Activated CD8-positive, alpha-beta memory T cell treated with anti-CD3 and anti-CD28 coated beads, Interleukin-2, amount 50 U/mL, for 1 hour (primary cell): Measurements from ENCODE around the gene MOK.
"Not testable (repeated sequence)": the region's sequence is repeated elsewhere in the genome, so short reads cannot be mapped to it uniquely, and the experiment has no call there.

ENCODE experiments used
- DNase-seq: peaks from one replicate; pipeline ENCODE4 v3.0.0-alpha.2; 2020; ENCODE audit errors: extremely low read depth

Gene MOK

DNA sequence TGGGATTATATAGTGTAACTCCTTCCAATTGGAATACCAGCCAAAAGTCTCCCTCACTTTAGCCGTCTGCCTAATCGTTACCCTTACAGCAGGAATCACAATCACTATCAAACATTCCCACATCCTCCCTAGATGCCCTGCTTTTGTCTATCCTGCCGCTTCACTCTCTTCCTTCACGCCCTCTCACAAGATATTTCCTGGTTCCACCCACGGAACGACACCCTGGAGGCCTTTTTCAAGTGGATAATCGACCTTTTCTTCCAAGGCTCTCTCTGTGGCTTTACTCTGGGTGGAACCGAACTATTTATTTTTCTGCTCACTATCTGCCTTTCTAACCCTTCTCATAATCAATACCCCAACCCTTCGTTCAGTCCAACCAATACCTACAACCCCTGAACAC, 58.9 kb downstream of the MOK start:
- DNase-seq: no peak

DNA sequence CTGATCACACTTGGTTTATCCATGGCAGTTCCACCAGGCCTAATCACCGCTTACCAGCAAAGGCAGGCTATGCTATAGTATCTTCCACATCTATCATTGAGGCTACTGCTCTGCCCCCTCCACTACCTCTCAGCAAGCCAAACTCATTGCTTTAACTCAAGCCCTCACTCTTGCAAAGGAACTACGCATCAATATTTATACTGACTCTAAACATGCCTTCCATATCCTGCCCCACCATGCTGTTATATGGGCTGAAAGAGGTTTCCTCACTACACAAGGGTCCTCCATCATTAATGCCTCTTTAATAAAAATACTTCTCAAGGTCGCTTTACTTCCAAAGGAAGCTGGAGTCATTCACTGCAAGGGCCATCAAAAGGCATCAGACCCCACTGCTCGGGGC, 61.2 kb downstream of the MOK start:
- not testable (repeated sequence) for DNase-seq

DNA sequence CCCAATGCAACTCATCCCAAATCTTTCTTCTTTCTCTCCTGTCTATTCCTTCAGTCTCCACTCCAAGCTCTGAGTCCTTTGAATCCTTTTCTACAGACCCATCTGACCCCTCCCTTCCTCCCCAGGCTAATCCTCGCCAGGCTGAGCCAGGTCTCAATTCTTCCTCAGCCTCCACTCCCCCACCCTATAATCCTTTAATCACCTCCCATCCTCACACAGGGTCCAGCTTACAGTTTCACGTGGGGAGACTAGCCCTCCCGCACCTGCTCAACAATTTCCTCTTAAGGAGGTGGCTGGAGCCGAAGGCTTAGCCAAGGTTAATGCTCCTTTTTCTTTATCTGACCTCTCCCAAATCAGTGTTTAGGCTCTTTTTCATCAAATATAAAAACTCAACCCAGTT, 63.8 kb downstream of the MOK start:
- DNase-seq: no peak

DNA sequence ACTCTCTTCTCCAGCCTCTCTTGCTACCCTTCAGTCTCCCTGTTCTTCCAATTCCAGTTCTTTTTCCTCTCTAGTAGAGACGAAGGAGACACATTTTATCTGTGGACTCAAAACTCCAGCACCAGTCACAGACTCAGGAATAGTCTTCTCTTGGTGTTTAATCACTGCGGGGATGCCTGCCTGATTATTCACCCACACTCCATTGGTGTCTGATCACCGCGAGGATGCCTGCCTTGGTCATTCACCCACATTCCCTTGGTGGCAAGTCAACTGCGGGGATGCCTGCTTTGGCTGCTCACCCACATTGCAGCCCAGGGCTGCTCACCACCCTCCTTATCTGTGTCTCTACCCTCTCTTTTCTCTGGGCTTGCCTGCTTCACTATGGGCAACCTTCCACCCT, 64.5 kb downstream of the MOK start:
- DNase-seq: not testable (repeated sequence)

DNA sequence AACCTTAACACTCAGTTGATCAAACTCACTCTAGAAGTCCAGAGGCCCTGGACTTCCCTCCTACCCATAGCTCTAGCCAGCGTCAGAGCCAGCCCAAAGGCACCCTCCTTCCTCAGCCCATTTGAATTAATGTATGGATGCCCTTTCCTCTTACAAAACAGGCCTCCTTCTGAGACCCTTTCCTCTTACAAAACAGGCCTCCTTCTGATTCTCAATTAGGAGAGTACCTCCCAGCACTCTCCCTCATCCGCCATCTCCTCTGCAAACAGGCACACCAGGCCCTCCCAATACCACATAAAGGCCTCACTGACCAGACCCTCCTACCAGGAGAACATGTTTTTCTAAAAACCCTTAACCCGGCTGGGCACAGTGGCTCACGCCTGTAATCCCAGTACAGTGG, 65.7 kb downstream of the MOK start:
- DNase-seq: no peak

DNA sequence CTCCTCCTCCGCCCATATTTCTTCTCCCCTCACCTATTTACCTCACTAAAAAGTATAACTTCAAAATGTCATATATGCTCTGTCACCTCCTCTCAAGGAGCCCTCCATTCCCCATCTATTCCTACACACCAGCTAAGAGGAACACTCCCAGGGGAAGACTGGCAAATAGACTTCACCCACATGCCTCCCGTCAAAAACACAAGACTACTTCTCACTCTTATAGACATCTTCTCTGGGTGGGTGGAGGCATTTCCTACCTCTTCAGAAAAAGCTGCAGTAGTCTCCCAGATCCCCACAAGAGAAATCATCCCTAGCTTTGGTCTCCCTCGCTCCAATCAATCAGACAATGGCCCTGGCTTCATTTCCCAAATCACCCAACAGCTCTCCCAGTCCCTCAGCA, 66.2 kb downstream of the MOK start:
- DNase-seq: no peak

DNA sequence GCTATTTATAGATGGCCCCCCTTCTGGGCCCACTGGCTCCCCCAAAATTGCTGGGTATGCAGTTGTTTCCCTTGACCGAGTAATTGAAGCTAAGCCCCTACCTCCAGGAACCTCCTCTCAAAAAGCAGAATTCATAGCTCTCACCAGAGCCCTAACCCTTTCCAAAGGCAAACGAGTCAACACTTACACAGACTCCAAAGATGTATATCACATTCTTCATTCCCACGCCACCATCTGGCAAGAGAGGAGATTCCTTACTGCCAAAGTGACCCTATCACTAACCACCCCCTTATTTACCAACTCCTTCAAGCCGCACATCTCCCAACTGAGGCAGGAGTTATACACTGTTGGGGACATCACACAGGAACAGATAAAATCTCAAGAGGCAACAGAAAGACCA, 66.8 kb downstream of the MOK start:
- no peak for DNase-seq

DNA sequence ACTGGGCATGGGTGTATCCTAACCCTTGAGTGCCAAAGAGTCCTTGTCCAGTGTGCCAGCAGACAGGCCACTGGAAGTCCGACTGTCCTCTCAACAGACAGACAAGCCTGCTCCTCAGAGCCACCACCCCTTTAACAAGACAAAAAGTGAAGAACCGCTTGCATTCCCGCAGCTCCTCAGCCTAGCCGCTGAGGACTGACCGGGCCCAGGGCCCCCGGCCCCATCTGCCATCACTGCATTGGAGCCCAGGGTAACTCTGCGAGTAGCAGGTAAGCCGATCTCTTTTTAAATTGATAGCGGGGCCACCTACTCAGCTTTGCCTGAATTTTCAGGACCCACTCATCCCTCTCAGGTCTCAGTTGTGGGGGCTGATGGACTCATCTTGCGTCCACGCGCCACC, 68.9 kb downstream of the MOK start:
- no peak for DNase-seq

DNA sequence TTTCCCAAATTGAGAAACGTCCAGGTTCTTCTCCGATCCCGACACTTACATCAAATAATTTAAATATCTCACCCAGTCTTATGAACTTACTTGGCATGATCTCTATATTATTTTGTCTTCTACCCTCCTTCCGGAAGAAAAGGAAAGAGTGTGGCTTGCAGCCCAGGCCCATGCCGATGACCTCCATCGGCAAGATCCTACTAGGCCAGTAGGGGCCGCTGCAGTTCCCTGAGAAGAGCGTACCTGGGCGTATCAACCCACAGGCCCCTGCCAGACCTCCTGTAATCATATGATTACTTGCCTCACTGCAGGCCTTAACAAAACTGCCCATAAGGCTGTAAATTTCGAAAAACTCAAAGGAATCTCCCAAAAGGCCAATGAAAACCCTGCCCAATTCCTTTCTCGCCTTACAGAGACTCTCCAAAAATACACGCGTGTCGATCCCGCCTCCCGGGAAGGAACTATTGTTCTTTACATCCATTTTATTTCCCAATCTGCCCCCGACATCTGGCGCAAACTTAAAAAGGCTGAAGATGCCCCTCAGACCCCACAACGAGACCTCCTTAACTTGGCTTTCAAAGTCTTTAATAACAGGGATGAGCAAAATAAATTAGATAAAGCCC, 69.6 kb downstream of the MOK start:
- peak; percentile 25 for DNase-seq

DNA sequence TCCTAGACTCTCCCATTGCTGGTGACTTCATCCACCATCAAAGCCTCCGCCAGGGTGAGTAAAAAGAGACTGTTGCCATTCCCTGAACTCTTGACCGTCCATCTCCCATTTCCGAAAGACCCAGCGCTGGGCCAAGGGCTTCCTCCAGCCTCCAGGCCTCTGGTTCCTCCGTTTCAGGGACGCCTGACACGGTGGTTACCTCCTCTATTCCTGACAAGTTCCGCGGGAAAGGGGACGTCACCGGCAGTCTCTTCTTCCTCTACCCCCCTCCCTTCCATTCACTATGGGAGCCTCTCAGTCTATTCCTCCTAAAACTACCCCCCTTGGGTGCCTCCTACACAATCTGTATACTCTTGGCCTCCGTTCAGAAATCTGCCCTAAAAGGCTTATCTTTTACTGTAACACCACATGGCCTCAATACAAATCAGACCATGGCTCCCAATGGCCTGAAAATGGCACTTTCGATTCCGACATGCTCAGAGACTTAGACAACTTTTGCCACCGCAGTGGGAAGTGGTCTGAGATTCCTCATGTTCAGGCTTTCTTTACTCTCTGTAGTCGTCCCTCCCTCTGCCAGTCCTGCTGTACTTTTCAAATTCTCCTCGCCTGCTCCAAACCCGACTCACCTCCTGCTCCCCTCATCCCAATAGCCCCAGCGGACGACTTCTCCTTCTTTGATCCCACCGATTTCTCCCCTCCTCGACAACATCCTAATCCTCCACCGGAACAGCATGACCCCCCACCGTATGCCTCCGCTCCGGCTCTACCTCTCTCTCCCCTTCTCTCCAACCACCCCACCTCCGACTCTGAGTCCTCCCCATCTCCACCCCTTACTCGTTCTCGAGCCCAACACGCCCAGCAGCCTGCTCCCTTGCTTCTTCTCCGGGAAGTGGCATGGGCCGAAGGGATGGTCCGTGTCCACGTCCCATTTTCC, 70.4 kb downstream of the MOK start:
- no peak for DNase-seq

DNA sequence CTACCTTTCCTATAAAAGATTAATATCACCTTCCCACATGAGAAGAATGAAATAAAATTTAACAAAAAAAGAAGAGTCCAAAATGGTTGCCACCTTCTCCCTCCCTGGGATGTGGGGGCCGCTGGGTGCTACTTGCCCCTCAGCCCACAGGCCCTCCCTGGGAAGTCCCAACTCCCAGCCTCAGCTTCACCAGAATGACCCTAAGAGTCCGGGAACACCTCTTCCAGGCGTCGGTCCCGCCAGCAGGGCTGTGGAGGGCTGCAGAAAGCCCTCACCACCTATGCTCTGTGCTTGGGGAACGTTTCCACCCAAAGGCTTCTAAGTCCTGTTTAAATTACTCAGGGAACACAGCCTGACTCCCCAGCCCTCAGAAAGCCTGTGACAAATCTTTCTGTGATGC, 71.9 kb downstream of the MOK start:
- DNase-seq: no peak

DNA sequence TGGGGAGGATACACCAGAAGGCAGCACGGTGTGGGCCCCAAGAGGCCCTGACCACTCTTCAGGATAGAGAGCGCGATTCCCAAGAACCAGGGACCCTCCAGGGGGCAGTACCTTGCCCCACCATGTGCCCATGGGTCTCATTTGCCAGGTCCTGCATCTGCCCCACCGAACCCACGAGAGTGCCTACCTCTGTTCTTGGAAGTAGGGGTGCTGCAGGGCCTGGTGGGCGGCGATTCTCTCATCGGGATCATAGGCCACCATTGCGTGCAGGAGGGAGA, 72.7 kb downstream of the MOK start:
- no peak for DNase-seq

DNA sequence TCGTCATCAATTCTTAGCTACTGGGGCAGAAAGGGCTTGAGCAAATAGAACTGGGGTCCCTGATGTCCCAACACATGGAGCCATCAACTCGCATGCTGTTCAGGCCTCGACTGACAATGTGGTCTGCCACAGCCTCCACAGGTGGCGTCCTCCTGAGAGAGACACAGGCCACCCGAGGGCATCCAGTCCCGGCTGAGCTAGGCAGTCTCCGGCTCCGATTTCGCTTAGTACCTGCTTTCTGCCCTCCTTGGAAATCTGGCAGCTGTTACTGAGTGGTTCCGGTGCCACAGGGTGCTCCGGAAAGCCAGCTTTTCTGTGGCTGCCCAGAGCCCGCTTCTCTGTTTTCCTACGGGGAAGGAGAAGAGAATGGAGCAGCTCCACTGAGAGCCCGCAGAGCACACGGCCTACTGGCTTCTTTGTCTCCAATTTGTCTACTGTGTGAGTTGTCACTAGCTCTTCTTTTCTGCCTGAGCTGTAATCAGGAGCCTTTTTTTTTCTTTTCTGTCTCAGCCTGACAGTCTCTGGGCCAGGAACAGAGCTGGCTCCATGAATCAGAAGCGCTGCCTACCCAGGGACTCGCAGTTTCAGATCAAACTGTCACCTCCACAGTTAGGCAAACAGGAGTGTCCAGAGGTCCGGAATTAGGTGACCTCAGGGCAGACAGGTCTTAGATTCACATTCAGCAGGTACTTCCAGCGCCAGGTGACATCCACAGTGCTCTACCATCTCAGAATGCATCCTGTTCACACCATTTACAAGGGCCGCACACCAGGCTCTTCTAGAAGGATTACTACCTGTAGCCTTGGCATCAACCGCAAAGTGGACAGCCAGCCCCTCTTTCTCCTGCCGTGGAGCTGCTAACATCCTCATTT, 73.3 kb downstream of the MOK start:
- no peak for DNase-seq

DNA sequence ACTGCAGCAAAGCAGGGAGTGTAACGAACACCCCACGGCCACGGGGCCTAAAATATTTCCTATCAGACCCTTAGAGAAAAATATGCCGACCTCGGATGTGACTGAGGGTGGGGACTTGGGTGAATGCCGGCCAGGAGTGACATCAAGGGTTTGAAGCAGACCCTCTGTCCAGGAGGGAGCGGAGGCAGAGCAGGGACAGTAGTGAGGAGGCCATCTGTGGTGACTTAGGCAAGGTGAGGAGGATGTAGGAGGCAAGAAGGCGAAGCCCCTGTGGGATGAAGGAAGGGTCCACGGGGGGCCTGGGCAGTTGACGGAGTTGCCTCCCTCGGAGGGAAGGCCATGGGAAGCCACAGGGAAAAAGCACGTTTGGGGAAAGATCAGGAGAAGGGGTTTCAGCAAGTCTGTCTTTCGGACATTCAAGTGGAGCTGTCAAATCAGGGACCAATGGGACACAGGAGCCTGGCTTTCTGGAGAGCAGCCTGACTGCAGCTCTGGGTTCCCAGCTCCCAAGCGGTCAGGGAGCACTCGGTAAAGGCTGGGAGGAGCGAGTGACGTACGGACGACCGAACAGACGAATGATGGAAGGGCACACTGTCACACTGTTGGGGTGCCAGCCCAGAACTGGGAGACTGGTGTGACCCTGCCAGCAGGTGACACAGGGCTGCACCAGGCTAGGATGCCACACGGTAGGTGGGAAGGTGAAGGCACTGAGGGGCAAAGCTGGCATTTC, 74.3 kb downstream of the MOK start:
- DNase-seq: no peak

DNA sequence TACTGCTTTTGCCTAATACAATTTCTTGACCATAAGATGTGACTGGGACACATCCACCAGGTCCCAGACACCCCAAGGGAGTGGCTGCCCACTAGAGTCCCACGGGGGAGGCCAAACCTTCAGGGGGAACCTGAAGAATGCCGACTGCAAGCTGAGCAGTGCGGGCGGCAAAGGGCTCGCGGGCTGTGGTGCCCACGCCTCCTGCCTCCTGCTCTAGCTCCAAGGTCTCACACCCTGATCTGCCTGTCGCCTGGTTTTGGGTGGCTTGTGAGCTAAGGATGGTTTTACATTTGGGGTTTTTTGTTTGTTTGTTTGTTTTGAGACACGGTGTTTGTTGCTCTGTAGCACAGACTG, 75.2 kb downstream of the MOK start:
- DNase-seq: no peak

DNA sequence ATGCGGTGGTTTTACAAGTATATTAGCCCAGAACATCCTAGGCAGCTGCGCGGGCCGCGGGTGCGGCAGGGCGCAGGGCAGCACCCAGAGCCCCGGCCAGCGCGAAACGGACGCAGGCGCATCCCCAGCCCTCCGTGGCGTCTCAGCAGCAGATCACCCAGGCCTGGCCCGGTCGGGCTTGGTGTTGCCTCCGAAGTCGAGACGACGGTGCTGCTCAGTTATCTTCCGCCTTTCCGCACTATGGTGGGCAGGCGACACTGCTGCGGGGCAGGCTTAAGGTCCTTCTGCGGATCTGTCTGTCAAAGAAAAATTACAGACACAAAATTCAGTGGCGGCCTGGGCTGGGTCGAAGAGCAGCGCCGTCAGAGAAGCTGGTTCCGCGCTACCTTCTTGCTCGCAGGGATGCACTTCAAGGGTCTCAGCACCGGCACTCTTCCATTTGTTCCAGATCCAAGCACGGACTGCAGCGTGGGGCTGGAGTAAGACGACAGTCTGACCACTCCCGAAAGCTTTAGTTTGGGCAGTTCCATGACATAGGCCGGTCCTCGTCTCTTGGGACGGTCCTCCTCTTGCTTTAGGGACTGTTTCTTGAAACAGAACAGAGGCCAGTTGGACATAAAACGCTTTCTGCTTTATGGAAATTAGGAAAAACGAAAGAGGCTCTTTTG, 75.8 kb downstream of the MOK start:
- DNase-seq: no peak

DNA sequence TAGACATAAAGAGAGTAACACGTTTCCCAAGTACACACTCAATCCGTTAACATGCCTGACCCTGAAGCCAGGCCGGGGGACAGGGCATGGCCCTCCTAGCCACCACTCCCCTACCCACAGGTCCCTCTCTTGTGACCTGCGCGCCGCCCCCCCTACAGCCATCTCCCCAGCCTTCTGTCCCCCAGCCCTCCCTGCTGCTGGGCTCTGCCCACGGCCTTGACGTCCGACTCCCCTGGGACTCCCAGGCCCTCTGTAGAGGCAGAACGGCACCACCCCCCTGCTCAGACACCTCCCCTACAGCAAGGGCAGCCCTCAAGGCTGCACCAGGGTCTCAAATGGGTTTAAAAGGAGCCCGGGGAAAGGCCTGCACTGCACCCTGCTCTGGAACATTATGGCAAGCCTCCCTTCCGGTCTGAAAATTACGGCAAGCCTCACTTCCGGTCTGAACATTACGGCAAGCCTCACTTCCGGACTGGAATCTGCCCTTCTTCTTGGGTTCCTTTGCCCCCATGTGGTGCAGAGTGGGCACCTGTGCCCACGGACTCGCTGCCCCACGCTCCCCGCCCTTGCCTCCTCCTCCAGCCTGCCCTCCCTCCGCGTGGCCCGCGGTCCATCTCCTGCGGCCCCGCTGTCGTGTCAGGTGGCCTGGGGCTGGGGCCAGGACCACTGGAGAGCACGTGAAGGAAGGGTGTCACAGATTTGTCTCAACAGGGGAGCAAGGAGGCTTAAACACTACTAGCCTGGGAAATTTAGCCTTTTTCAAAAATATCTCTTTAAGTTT, 77.6 kb downstream of the MOK start:
- no peak for DNase-seq

DNA sequence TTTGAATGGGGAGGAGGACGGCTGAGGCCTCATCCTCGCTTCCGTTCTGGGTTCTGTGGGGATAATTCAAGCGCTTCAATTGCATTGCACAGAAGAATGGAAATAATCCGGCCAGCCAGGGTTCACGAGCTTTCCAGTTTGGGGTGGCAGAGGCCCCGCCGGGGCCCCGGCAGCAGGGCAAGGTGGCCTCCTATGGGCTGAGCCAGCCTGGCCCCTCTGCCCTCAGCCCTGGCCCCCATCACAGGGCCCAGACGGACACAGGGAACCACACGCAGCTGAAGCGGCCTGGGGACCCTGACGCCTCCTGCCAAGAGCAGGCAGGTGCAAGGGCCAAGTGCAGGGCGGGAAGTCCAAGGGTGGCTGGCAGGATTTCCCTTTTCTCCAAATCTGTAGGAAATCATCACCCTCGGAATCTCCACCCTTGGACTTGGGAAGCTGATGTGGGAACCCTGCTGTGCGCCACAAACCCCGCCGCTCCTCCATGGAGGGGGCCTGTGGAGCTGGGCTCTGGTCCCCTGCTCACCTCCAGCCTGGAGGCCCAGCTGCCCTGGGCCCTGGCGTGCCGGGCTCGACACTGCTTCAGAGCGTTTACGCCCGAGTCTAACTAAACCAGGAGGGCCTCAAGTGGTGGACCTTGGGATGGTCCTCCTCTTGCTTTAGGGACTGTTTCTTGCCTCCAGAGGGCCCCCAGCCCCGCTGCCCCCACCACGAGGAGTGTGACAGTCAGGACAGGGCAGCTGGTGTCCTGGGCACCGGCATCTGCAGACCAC, 78.4 kb downstream of the MOK start:
- DNase-seq: no peak

DNA sequence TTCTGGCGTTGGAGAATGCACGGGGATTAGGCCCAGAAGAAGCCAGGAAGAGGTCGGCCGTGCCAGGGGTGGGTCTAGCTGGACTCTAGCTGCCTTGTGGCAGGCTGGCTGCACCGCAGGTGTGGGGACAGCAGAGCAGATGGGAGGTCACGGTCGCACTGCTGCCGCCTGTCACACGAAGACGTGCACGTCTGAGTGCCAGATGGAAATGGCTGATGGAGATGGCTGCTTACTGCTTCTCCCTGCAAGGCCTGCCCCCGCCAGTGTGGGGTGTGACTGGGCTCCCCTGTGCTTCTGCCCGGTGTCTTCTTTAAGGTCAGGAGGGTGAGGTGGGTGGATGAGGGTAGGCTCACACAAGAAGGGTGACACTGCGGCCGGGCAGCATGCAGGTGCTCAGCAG, 79.0 kb downstream of the MOK start:
- no peak for DNase-seq

DNA sequence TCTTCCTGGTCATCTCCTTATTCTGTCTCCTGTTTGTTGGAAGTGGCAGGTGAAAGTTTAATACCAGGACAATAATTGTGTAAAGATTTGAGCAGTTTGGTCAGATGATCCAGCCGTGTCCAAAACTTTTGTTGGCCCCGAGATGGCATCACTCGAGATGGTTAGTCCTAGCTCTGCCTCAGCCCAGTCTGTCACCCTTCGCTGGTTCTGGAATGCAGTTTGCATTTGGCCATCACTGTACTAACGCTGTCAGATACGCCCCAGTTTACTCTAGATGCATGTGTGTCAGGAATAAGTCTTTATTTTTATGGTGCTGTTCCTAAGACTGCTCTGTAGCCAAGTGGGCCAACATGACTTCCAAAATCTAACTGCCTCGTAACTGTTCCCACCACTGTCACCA, 79.6 kb downstream of the MOK start:
- DNase-seq: no peak
